HG03439 (cell line): Measurements from ENCODE around the gene NDRG3.

Experiments used
- ATAC-seq: cut with Tn5 transposase; IDR thresholded peaks from one replicate; pipeline ENCODE4 v1.9.1; 2021; ENCODE audit warnings: mild to moderate bottlenecking, moderate library complexity; ENCODE audit not compliant: unreplicated experiment

Gene NDRG3

GRCh38 chr20:36745927-36746659 is at the start of gene NDRG3:
NDRG3 (minus strand) TSS chr20:36746090; CDS start chr20:36721735, 24,355 bp downstream.
- peak; percentile 93 for ATAC-seq

DNA sequence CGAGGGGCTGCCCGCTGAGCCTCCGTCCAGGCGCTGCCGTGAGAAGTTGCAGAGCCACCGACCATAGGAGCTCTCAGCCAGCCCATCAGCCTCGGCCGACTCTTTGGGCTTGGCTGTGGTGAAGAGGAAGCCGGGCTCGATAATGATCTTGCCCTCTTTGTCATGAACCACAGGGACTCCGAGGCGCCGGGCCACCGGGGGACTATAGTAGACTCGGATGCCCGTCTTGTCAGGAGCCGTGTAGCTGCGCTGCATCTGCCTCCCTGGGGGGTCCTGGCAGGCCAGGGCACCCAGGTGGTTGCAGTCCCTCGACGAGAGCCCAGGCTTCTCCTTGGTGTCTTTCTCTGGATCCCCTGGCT is 48.2 kb upstream of the NDRG3 start:
- ATAC-seq: no peak

- ATAC-seq: no peak
Measured at GRCh38 chr20:36793294-36794115, 47.6 kb upstream of the NDRG3 start.

DNA sequence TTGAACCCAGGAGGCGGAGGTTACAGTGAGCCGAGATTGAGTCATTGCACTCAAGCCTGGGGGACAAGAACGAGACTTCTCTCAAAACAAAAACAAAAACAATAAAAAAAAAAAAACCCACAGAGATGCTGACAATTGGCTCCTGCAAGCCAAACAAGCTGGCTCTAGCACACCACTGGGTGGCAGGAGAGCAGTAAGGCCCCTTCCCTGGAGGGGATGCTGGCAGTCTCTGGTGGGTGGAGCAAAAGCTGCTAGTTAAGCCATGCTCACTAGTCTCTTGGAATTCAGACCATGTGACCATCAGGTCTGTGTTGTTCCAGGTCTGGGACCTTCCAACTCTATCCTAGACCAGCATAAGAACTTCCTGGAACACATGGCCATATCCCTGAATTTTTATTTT is 46.5 kb upstream of the NDRG3 start:
- ATAC-seq: no peak

DNA sequence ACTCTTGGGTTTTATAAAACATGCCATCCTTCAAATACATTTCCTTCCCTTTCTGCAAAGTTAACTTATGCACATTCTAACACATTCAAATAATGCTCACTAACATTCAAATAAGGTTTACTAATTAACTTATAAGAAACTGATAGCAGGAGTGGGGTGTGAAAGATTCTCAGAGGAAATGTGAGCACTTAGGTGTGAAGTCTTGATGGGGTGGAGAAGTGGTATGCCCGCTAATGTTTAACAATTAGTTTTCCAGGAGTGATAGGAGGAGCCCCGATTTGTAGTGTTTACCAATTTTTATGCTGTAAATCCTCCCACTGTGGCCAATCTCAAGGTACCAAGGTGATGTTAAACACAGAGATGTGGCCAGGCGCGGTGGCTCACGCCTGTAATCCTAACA is 46.0 kb upstream of the NDRG3 start:
- no peak for ATAC-seq

- no peak for ATAC-seq
Measured at GRCh38 chr20:36786663-36787062, 40.8 kb upstream of the NDRG3 start.

DNA sequence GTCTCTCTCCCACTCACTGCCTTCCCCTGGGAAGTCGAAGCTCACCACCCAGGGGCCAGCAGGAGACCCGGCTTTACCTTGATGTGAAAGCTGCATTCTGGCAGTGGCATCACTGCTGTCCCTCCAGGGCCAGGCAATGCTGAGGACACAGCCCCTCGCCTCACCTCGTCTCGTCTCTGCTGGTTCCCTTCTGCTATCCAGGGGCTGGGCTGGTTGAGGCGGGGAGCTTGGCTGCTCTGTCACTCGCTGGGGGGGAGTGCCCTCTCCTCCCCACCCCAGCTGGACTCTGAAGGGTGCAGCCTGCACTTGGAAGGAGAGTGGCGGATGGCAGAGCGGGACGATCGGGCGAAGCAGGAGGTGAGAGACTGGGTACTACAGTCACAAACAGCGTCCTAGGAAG is 40.4 kb upstream of the NDRG3 start:
- no peak for ATAC-seq

DNA sequence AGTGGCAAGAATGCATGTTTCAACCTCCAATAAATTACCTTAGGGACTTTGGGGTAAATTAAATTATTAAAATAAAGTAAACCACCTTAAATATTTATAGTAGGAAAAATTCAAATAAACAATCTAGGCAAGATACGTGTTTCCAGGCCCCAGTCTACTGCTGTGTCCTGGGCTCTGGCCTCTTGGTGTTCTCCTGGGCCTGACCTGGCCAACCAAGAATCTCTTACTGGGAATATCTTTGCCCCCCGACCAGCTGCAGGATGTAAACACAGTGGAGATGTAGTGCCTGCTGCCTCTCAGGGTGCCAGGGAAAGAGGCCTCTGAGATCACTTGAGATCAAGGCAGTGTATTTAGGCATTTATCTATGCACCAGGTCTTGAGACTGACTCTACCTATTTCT is 39.4 kb upstream of the NDRG3 start:
- no peak for ATAC-seq

DNA sequence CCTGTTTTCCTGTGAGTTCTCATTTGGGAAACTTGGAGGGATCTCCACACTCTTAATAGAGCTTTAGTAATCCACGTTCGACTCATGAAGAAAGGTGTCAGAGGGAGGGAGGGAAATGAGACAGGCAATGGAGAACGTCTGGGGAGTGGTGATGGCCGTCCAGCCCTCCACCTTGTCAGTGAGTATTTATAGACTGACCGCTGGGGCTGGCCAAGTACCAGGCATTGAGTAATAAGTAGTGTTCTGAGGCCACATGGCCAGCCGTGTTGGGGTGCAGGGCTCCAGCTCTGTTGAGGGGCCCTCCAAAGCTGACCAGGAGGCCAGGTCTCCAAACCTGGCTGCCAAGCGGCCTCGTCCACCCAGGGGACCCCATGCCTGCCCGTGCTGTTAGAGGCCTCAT is 39.0 kb upstream of the NDRG3 start:
- ATAC-seq: no peak

- no peak for ATAC-seq
Measured at GRCh38 chr20:36784116-36784515, 38.2 kb upstream of the NDRG3 start.

DNA sequence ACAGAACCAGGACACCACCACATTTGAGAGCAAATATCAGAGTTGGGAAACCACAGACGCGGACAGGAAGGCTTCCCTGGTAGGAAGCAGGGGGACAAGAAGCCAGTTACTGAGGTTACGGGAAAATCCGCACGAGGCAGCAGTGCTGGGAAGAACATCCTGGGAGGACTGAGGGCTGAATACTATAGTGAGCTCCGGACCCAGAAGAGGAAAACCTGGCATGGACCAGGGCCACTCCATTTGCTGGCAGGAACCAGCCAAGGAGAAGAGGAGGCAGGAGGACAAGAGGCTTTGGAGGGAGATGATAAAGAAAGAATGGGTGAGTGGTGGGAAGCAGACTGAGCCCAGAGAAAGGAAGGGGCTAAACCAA is 33.8 kb upstream of the NDRG3 start:
- no peak for ATAC-seq

DNA sequence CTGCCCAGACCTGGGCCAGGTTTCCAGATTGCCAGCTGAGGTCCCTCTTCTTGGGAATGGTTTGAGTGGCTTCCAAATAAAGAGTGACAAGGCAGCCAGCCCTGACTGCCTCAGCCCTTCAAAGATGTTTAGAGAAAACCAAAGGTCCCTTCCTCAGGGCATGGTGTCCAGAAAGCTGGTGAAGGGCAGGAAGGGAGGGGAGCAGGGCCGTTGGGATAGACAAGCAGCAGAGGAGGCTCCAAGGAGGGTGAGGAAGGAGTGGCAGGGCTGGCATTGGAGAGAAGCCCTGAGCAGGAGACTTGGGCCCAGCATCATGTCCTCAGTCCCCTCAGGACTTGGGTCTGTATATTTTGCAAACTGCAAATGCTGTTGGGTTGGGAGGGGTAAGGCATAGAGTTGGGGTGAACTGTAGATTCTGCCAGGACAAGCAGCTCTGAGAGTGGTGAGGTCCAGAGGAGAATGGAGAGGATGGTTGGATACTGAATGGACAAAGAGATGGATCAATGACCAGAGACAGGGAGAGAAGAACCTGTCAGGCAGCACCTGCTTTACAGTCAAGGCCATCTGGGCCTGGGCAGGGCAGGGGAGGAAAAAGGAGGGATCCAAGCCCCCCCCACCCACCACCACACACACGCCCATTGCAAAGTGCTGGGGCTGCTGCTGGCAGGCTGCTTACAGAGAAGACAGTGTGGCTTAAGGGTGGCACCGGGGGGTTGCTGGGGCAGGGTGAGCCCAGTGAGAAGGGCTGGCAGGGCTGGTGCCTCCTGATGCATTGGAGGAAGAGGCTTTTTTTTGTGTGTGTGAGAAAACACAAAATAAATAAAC is 33.2 kb upstream of the NDRG3 start:
- no peak for ATAC-seq

DNA sequence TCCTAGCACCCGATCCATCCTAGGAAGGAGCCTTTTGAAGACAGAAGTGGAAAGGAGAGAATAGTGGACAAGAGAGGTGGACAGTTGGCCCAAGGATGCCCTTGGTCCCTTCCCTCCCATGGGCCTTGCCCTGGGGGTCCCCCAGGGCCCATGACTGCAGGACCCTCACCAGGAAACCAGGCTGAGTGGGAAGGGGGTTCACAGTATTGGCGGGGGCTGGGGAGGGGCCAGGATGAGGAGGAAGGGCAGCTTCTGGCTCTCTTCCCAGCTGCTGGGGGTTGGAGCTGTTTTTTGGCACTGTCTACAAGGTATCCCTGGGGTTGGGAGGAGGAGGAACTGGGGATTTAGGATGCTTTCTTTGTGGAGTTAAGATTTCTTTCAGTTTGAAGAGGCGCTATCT is 31.7 kb upstream of the NDRG3 start:
- ATAC-seq: no peak

- ATAC-seq: no peak
Measured at GRCh38 chr20:36777167-36777566, 31.3 kb upstream of the NDRG3 start.

GRCh38 chr20:36775826-36776225 is 29.9 kb upstream of the NDRG3 start:
- no peak for ATAC-seq

- no peak for ATAC-seq
Measured at GRCh38 chr20:36775196-36775595, 29.3 kb upstream of the NDRG3 start.

DNA sequence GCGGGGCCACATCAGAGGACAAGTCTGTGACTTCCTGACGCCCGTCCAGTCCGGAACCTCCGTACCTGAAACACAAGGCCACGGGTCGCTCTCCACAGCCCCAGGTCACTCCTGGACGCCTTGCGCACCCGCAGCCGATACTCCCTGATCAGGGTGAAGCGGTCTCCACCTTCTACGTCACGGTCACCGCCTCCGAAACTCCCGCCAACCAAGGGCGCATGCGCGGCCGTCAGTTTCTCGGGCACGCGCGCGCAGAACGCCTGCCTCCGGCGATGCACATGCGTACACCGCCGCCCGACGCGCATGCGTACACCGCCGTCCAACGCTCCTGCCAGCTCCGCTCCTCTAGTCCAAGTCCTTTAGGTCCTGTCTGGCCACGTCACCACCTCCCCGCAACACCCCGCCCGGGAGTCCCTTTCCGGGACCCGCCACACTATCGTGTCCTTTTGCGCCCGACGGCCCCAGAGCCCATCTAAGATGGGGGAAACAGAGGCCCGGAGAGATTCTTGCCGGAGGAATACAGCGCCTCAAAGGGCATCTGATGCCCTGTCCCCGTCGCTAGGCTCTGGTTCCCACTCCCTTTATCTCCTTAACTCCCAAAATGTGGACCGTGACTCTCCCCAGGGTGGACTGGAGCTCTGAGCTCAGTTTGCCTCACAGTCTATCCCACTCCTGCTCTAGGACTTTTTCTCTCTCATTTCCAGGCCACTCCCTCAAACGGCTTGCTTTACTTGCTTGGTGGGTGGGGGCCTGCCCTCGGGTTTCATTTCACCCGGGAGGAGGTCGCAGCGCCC is 27.9 kb upstream of the NDRG3 start, which contains the start of gene DSN1:
DSN1 (minus strand) TSS at position 167 of the 794 bp plus-strand sequence. CDS start 2,305 bp downstream, outside the sequence.
- ATAC-seq: peak; percentile 86

GRCh38 chr20:36773107-36773596 is 27.3 kb upstream of the NDRG3 start:
- ATAC-seq: peak; percentile 12

- ATAC-seq: no peak
Measured at GRCh38 chr20:36770680-36771079, 24.8 kb upstream of the NDRG3 start.

- no peak for ATAC-seq
Measured at GRCh38 chr20:36768768-36769430, 23.0 kb upstream of the NDRG3 start.
